GM04504 (cell line): Measurements from ENCODE around the gene DTX3.

Experiments used
- DNase-seq: peaks from one replicate; pipeline ENCODE4 v3.0.0-alpha.2; 2012; ENCODE audit warnings: low read depth

The DTX3 gene

GRCh38 chr12:57620245-57620935, 15.8 kb downstream of the DTX3 start:
- no peak for DNase-seq

- DNase-seq = no peak
These were observed 16.4 kb downstream of the DTX3 start for GRCh38 chr12:57620936-57621496.

GRCh38 chr12:57621497-57622292, 17.1 kb downstream of the DTX3 start:
- DNase-seq = no peak

- DNase-seq = no peak
These were observed 17.9 kb downstream of the DTX3 start for GRCh38 chr12:57622293-57623245.

- DNase-seq = no peak
These were observed 18.8 kb downstream of the DTX3 start for GRCh38 chr12:57623385-57623784.

- DNase-seq = no peak
These were observed 19.3 kb downstream of the DTX3 start for GRCh38 chr12:57623811-57624390.

- no peak for DNase-seq
These were observed 20.0 kb downstream of the DTX3 start for GRCh38 chr12:57624441-57625220.

- DNase-seq = no peak
These were observed 20.8 kb downstream of the DTX3 start for GRCh38 chr12:57625261-57626032.

- no peak for DNase-seq
These were observed 21.7 kb downstream of the DTX3 start for GRCh38 chr12:57626111-57626920.

GRCh38 chr12:57626921-57627445, 22.4 kb downstream of the DTX3 start:
- no peak for DNase-seq

- no peak for DNase-seq
These were observed 23.1 kb downstream of the DTX3 start for GRCh38 chr12:57627501-57628279.

- DNase-seq = no peak
These were observed 23.9 kb downstream of the DTX3 start for GRCh38 chr12:57628280-57629191.

GRCh38 chr12:57629897-57630471, 25.4 kb downstream of the DTX3 start:
- DNase-seq = no peak

GRCh38 chr12:57630891-57631433, 26.3 kb downstream of the DTX3 start:
- DNase-seq = no peak

- DNase-seq = no peak
These were observed 27.0 kb downstream of the DTX3 start for GRCh38 chr12:57631566-57632072.
